H9 (cell line): Measurements from ENCODE around the gene TTN. TPM values are rescaled to one million over a fixed set of nuclear protein-coding genes. Genes with fewer than 3 reads are reported as not detected.

Experiments used
- DNase-seq: peaks from one replicate; pipeline ENCODE4 v3.0.0-alpha.2; 2017
- H2AFZ ChIP-seq: one replicate; pipeline ENCODE4 v1.6.1; 2013; ENCODE audit warnings: mild to moderate bottlenecking, low read length, control low read depth, moderate library complexity
- H2AK5ac ChIP-seq: 2 replicates; pipeline ENCODE4 v1.6.1; 2013; ENCODE audit warnings: low read length, control low read depth, mixed read lengths; ENCODE audit not compliant: insufficient read length
- H2BK120ac ChIP-seq: one replicate; pipeline ENCODE4 v1.6.1; 2013; ENCODE audit warnings: low read depth, mild to moderate bottlenecking, low read length, control low read depth, inconsistent platforms; ENCODE audit not compliant: poor library complexity, severe bottlenecking
- H2BK12ac ChIP-seq: 2 replicates; pipeline ENCODE4 v1.6.1; 2013; ENCODE audit warnings: low read length, control low read depth, mixed read lengths, low read depth; ENCODE audit not compliant: insufficient read length
- H2BK15ac ChIP-seq: 2 replicates; pipeline ENCODE4 v1.6.1; 2013; ENCODE audit warnings: low read depth, low read length, control low read depth
- H2BK20ac ChIP-seq: one replicate; pipeline ENCODE4 v1.6.1; 2013; ENCODE audit warnings: low read depth, mild to moderate bottlenecking, low read length, control low read depth, inconsistent platforms; ENCODE audit not compliant: poor library complexity, severe bottlenecking
- H2BK5ac ChIP-seq: 2 replicates; pipeline ENCODE4 v1.6.1; 2013; ENCODE audit warnings: low read length, control low read depth, mixed read lengths; ENCODE audit not compliant: insufficient read length
- H3K14ac ChIP-seq: 2 replicates; pipeline ENCODE4 v1.6.1; 2013; ENCODE audit warnings: low read length, control low read depth; ENCODE audit not compliant: insufficient read depth
- H3K18ac ChIP-seq: 2 replicates; pipeline ENCODE4 v1.6.1; 2013; ENCODE audit warnings: low read depth, mild to moderate bottlenecking, mixed read lengths, low read length, control low read depth; ENCODE audit not compliant: insufficient read length
- H3K23ac ChIP-seq: 2 replicates; pipeline ENCODE4 v1.6.1; 2013; ENCODE audit warnings: low read length, control low read depth, mixed read lengths, low read depth; ENCODE audit not compliant: insufficient read length
- H3K23me2 ChIP-seq: 2 replicates; pipeline ENCODE4 v1.6.1; 2013; ENCODE audit warnings: low read depth, mild to moderate bottlenecking, mixed read lengths, low read length, control low read depth; ENCODE audit not compliant: insufficient read length, poor library complexity, severe bottlenecking
- H3K27ac ChIP-seq: 2 replicates; pipeline ENCODE4 v1.5.1; 2013; ENCODE audit warnings: low read length, control low read depth, mixed read lengths, low read depth; ENCODE audit not compliant: insufficient read length
- H3K27me3 ChIP-seq: 2 replicates; pipeline ENCODE4 v1.6.1; 2013; ENCODE audit warnings: low read length, control low read depth, inconsistent platforms; ENCODE audit not compliant: insufficient read depth
- H3K4ac ChIP-seq: 2 replicates; pipeline ENCODE4 v1.6.1; 2013; ENCODE audit warnings: low read depth, mild to moderate bottlenecking, control low read depth, inconsistent platforms, low read length, moderate library complexity
- H3K4me1 ChIP-seq: 2 replicates; pipeline ENCODE4 v1.6.1; 2013; ENCODE audit warnings: low read length, control low read depth, inconsistent platforms; ENCODE audit not compliant: insufficient read depth
- H3K4me2 ChIP-seq: 2 replicates; pipeline ENCODE4 v1.6.1; 2013; ENCODE audit warnings: low read length, control low read depth, mixed read lengths; ENCODE audit not compliant: insufficient read length, insufficient read depth
- H3K56ac ChIP-seq: 2 replicates; pipeline ENCODE4 v1.6.1; 2013; ENCODE audit warnings: low read depth, mild to moderate bottlenecking, mixed read lengths, low read length, control low read depth; ENCODE audit not compliant: insufficient read length
- H3K79me1 ChIP-seq: 2 replicates; pipeline ENCODE4 v1.6.1; 2013; ENCODE audit warnings: low read depth, mild to moderate bottlenecking, moderate library complexity, low read length, control low read depth, inconsistent platforms; ENCODE audit not compliant: insufficient read depth, poor library complexity, severe bottlenecking
- H3K79me2 ChIP-seq: 2 replicates; pipeline ENCODE4 v1.6.1; 2013; ENCODE audit warnings: low read length, control low read depth, inconsistent platforms; ENCODE audit not compliant: insufficient read depth
- H3K9ac ChIP-seq: 2 replicates; pipeline ENCODE4 v1.6.1; 2013; ENCODE audit warnings: low read length, control low read depth, mixed read lengths; ENCODE audit not compliant: insufficient read length; ENCODE audit errors: extremely low read depth
- H3K9me3 ChIP-seq: one replicate; pipeline ENCODE4 v1.6.1; 2013; ENCODE audit warnings: low read depth, low read length, inconsistent platforms; ENCODE audit not compliant: control insufficient read depth
- H3T11ph ChIP-seq: one replicate; pipeline ENCODE4 v1.6.1; 2013; ENCODE audit warnings: mild to moderate bottlenecking, low read length, control low read depth, inconsistent platforms
- H4K20me1 ChIP-seq: one replicate; pipeline ENCODE4 v1.6.1; 2013; ENCODE audit not compliant: control insufficient read depth, insufficient read length, insufficient read depth
- H4K5ac ChIP-seq: 2 replicates; pipeline ENCODE4 v1.6.1; 2013; ENCODE audit warnings: low read depth, mild to moderate bottlenecking, mixed read lengths, low read length, control low read depth; ENCODE audit not compliant: insufficient read length
- H4K8ac ChIP-seq: replicated peaks from 2 replicates; pipeline ENCODE4 v1.6.1; 2013; ENCODE audit warnings: low read length, control low read depth, mixed read lengths, low read depth; ENCODE audit not compliant: insufficient read length
- H4K91ac ChIP-seq: 2 replicates; pipeline ENCODE4 v1.6.1; 2013; ENCODE audit warnings: low read depth, mild to moderate bottlenecking, moderate library complexity, mixed read lengths, low read length, control low read depth; ENCODE audit not compliant: insufficient read length
- H3K27ac Mint-ChIP-seq, 3 experiments: 2 replicates in 2 of 3; 3 replicates in 1 of 3; pipeline ENCODE4 v1.8.0; 2020 to 2021; ENCODE audit warnings: mixed read lengths in 3 of 3, mild to moderate bottlenecking in 1 of 3, moderate library complexity in 1 of 3
- H3K27me3 Mint-ChIP-seq: 2 replicates; pipeline ENCODE4 v1.8.0; 2021; ENCODE audit warnings: low read depth, mild to moderate bottlenecking, moderate library complexity, mixed read lengths
- H3K36me3 Mint-ChIP-seq, 3 experiments: 2 replicates in 2 of 3; 3 replicates in 1 of 3; pipeline ENCODE4 v1.8.0; 2020 to 2021; ENCODE audit warnings: low read depth in 3 of 3, mixed read lengths in 3 of 3; ENCODE audit not compliant: insufficient read depth in 1 of 3
- H3K4me1 Mint-ChIP-seq, 2 experiments: 2 replicates each; pipeline ENCODE4 v1.8.0; 2020; ENCODE audit warnings: mixed read lengths in 2 of 2
- H3K4me3 Mint-ChIP-seq, 2 experiments: 2 replicates in 1 of 2; 3 replicates in 1 of 2; pipeline ENCODE4 v1.8.0; 2020 to 2021; ENCODE audit warnings: mild to moderate bottlenecking in 2 of 2, mixed read lengths in 2 of 2, moderate library complexity in 1 of 2
- H3K9me3 Mint-ChIP-seq, 2 experiments: 2 replicates in 1 of 2; 3 replicates in 1 of 2; pipeline ENCODE4 v1.8.0; 2020; ENCODE audit warnings: mild to moderate bottlenecking in 2 of 2, mixed read lengths in 2 of 2, moderate library complexity in 1 of 2
- WGBS: extraction: QIAGEN DNeasy Blood & Tissue Kit; methylation state at CpG from one replicate; pipeline ENCODE4 v1.1.7; 2013; ENCODE audit warnings: missing lambda C conversion rate, low lambda C conversion rate, mixed read lengths; ENCODE audit not compliant: insufficient read length; ENCODE audit errors: extremely low coverage; 5-methylcytosine and 5-hydroxymethylcytosine counted together
- total RNA-seq: library from RNA; stranded (reverse); gene quantifications from 2 replicates; pipeline ENCODE4 v1.2.1, GENCODE V29; 2021
- TF ChIP-seq, protein P1 (sequence below): fragments of 200-600 bp; sonication (generic); conservative IDR thresholded peaks from 3 replicates; pipeline ENCODE4 v1.8.0; 2021; ENCODE audit warnings: antibody characterized with exemption, mild to moderate bottlenecking

Gene TTN
- total RNA-seq, 1 experiment from 2014 or later: 0.70 TPM

DNA sequence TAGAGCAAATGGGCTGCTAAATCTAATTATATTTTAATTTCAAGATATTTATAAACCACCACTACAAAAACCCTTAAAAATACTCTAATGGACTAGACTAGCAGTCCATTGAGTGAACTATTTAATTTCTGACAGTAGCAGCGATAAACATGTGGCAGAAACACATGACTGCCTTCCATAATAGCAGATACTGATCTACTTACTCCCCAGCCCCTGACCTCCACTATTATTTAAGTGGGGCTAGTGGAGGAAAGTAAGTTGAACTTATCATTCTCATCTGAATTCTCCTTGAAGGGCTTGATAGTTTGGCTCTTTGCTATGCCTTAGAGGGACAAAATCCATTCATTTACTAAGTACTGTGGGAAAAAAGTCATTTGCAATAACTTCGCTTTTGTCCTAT is 90.8 kb downstream of the TTN start:
- Histone ChIP-seq H4K8ac (no peak overlapping the region), H3K4me1 (no peaks in the 10 kb centered on the region), H2BK20ac (no peak overlapping the region), H2AFZ (no peak overlapping the region), H3K79me1 (no peaks in the 10 kb centered on the region), H3K79me2 (no peaks in the 10 kb centered on the region), H2BK5ac (no peak overlapping the region), H3T11ph (no peak overlapping the region), H2BK12ac (no peak overlapping the region), H2AK5ac (no peak overlapping the region), H3K4ac (no peak overlapping the region), H3K23ac (no peak overlapping the region), H2BK120ac (no peak overlapping the region), H4K5ac (no peak overlapping the region), H2BK15ac (no peak overlapping the region), H3K27ac (no peak overlapping the region), H3K27me3 (no peaks in the 10 kb centered on the region), H4K20me1 (no peaks in the 10 kb centered on the region), H3K4me2 (no peak overlapping the region), H3K9me3 (no peaks in the 10 kb centered on the region), H3K9ac (no peak overlapping the region), H3K18ac (no peak overlapping the region), H3K56ac (no peak overlapping the region), H3K14ac (no peak overlapping the region), H3K23me2 (no peaks in the 10 kb centered on the region), H4K91ac (no peak overlapping the region)
- H3K27me3 Mint-ChIP-seq: peaks cover 2% of the 10 kb centered on the region; the same call in 1 of the 2 replicates
- no peak overlapping the region for H3K27ac Mint-ChIP-seq
- no CpG with 5 or more reads among the region's 2 CpGs for WGBS
- TF ChIP-seq, protein P1, sequence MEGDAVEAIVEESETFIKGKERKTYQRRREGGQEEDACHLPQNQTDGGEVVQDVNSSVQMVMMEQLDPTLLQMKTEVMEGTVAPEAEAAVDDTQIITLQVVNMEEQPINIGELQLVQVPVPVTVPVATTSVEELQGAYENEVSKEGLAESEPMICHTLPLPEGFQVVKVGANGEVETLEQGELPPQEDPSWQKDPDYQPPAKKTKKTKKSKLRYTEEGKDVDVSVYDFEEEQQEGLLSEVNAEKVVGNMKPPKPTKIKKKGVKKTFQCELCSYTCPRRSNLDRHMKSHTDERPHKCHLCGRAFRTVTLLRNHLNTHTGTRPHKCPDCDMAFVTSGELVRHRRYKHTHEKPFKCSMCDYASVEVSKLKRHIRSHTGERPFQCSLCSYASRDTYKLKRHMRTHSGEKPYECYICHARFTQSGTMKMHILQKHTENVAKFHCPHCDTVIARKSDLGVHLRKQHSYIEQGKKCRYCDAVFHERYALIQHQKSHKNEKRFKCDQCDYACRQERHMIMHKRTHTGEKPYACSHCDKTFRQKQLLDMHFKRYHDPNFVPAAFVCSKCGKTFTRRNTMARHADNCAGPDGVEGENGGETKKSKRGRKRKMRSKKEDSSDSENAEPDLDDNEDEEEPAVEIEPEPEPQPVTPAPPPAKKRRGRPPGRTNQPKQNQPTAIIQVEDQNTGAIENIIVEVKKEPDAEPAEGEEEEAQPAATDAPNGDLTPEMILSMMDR: no peak
- no peak for DNase-seq
- H3K4me1 Mint-ChIP-seq: no peaks in the 10 kb centered on the region
- no peaks in the 10 kb centered on the region for H3K36me3 Mint-ChIP-seq
- no peaks in the 10 kb centered on the region for H3K9me3 Mint-ChIP-seq
- H3K4me3 Mint-ChIP-seq: no peak overlapping the region
